B cell (primary cell): Measurements from ENCODE around the gene TCAP. TPM values are rescaled to one million over a fixed set of nuclear protein-coding genes. Genes with fewer than 3 reads are reported as not detected.

ENCODE experiments used
- ATAC-seq: fragments of 200-7000 bp; cut with Tn5 transposase; one replicate; pipeline ENCODE4 v1.10.0; 2021; ENCODE audit warnings: low read depth, mild to moderate bottlenecking, moderate number of reproducible peaks, moderate library complexity
- CTCF ChIA-PET: fragments of 350-600 bp; sonication (Branson Sonifier 250); formaldehyde crosslinking; loops from one replicate; lab custom pipeline; 2021; ENCODE audit warnings: antibody characterized with exemption, inconsistent platforms; lab: Charles Lee
- POLR2A ChIA-PET: fragments of 350-600 bp; sonication (Branson Sonifier 250); formaldehyde crosslinking; loops from one replicate; lab custom pipeline; 2021; ENCODE audit warnings: antibody characterized with exemption; lab: Charles Lee
- DNase-seq: peaks from one replicate; pipeline ENCODE4 v3.0.0; 2013
- H2AFZ ChIP-seq: 2 replicates; pipeline ENCODE4 v1.6.1; 2012; ENCODE audit warnings: mild to moderate bottlenecking, low read depth, low read length; ENCODE audit not compliant: insufficient read depth, poor library complexity, severe bottlenecking
- H3K27ac ChIP-seq, 2 donors: 1 replicate in 1 of 2; 2 replicates in 1 of 2; pipeline ENCODE4 v1.5.1; 2012 to 2013; ENCODE audit warnings: low read length in 2 of 2, mild to moderate bottlenecking in 2 of 2, moderate library complexity in 1 of 2
- H3K27me3 ChIP-seq, 4 experiments: fragments of 200-600 bp in 1 of 4; sonication (generic) in 1 of 4; replicated peaks in 1 of 4; 1 replicate in 2 of 4; 2 replicates in 2 of 4; pipeline versions ENCODE4 v1.6.1 to v1.7.0; 2013 to 2016; ENCODE audit warnings: low read length in 3 of 4, mild to moderate bottlenecking in 2 of 4, mixed read lengths in 1 of 4, moderate library complexity in 1 of 4; ENCODE audit not compliant: insufficient read depth in 4 of 4, control insufficient read depth in 3 of 4; ENCODE audit errors: control extremely low read depth in 1 of 4
- H3K36me3 ChIP-seq, 2 experiments: replicated peaks in 1 of 2; 1 replicate in 1 of 2; 2 replicates in 1 of 2; pipeline versions ENCODE4 v1.6.1 to v1.7.1; 2013; ENCODE audit warnings: low read length in 1 of 2; ENCODE audit not compliant: insufficient read depth in 2 of 2, control insufficient read depth in 1 of 2; ENCODE audit errors: control extremely low read depth in 1 of 2, extremely low read depth in 1 of 2
- H3K4me1 ChIP-seq, 2 donors: fragments of 200-600 bp in 1 of 2; sonication (generic) in 1 of 2; 1 replicate in 1 of 2; 2 replicates in 1 of 2; pipeline versions ENCODE4 v1.5.1 to v1.6.1; 2013 to 2017; ENCODE audit warnings: low read length in 2 of 2; ENCODE audit not compliant: control insufficient read depth in 2 of 2, insufficient read depth in 2 of 2
- H3K4me2 ChIP-seq: replicated peaks from 2 replicates; pipeline ENCODE3; 2012; ENCODE audit warnings: mild to moderate bottlenecking, low read depth, low read length; ENCODE audit not compliant: poor library complexity, severe bottlenecking
- H3K4me3 ChIP-seq, 5 experiments: fragments of 200-600 bp in 1 of 5; sonication (generic) in 1 of 5; 1 replicate in 3 of 5; 2 replicates in 2 of 5; pipeline versions ENCODE4 v1.5.1 to v1.7.0; 2011 to 2016; ENCODE audit warnings: low read length in 4 of 5, mild to moderate bottlenecking in 4 of 5, low read depth in 2 of 5, control low read depth in 1 of 5, moderate library complexity in 1 of 5; ENCODE audit not compliant: insufficient read depth in 1 of 5; ENCODE audit errors: control extremely low read depth in 1 of 5, extremely low read depth in 1 of 5
- H3K79me2 ChIP-seq: fragments of 200-600 bp; sonication (generic); one replicate; pipeline ENCODE4 v1.6.0; 2016; ENCODE audit warnings: low read length; ENCODE audit not compliant: control insufficient read depth, insufficient read depth
- H3K9ac ChIP-seq: fragments of 200-600 bp; sonication (generic); 2 replicates; pipeline ENCODE4 v1.6.1; 2017; ENCODE audit warnings: mild to moderate bottlenecking, low read length, moderate library complexity
- H3K9me3 ChIP-seq, 3 donors: one replicate each; pipeline versions ENCODE4 v1.6.1 to v1.7.1; 2013; ENCODE audit warnings: low read length in 2 of 3; ENCODE audit not compliant: control insufficient read depth in 2 of 3, insufficient read depth in 1 of 3; ENCODE audit errors: control extremely low read depth in 1 of 3
- H4K20me1 ChIP-seq: 2 replicates; pipeline ENCODE4 v1.6.0; 2012; ENCODE audit warnings: mild to moderate bottlenecking, low read length; ENCODE audit not compliant: insufficient read depth, control insufficient read depth, poor library complexity, severe bottlenecking
- H3K27ac Mint-ChIP-seq: one replicate; pipeline ENCODE4 v1.8.0; 2021; ENCODE audit warnings: mixed read lengths
- H3K27me3 Mint-ChIP-seq: one replicate; pipeline ENCODE4 v1.8.0; 2021; ENCODE audit warnings: mixed read lengths
- H3K4me1 Mint-ChIP-seq: one replicate; pipeline ENCODE4 v1.8.0; 2021; ENCODE audit warnings: mixed read lengths
- H3K4me3 Mint-ChIP-seq: one replicate; pipeline ENCODE4 v1.8.0; 2021; ENCODE audit warnings: mixed read lengths
- H3K9me3 Mint-ChIP-seq: one replicate; pipeline ENCODE4 v1.8.0; 2022; ENCODE audit warnings: mixed read lengths; ENCODE audit not compliant: insufficient read depth
- CTCF ChIP-seq: fragments of 200-600 bp; IDR thresholded peaks from one replicate; pipeline ENCODE4 v1.8.0; 2022; ENCODE audit warnings: antibody characterized with exemption, mild to moderate bottlenecking
- EZH2 ChIP-seq: IDR thresholded peaks from 2 replicates; pipeline ENCODE4 v1.6.1; 2012; ENCODE audit warnings: borderline replicate concordance, low read depth, mild to moderate bottlenecking, moderate library complexity, low read length; ENCODE audit not compliant: insufficient read depth, poor library complexity, severe bottlenecking
- WGBS: methylation state at CpG from one replicate; pipeline ENCODE4 v1.1.5; 2013; ENCODE audit warnings: missing lambda C conversion rate; ENCODE audit not compliant: insufficient coverage; 5-methylcytosine and 5-hydroxymethylcytosine counted together
- intact Hi-C: fragments of 100-400 bp; cut with micrococcal nuclease; formaldehyde crosslinking; loops from one replicate; pipeline ENCODE4 v1.10.0; 2022
- polyA plus RNA-seq: library from polyadenylated mRNA; depleted of rRNA; stranded (reverse); fragments of >200 nt; gene quantifications from 2 replicates; pipeline ENCODE4 v1.2.3, GENCODE V29; 2012
- total RNA-seq, 2 donors: library from RNA; stranded (reverse); fragments of 120-200 nt in 1 of 2; gene quantifications; 1 replicate in 1 of 2; 2 replicates in 1 of 2; pipeline versions ENCODE4 v1.2.3 to v1.2.4, GENCODE V29; 2013 to 2022

TCAP gene
- total and polyA plus RNA-seq, 2 donors (not counting 1 experiment from before 2014, with no cell fraction given), result 3.8 to 5.1 TPM

GRCh38 chr17:39700148-39700987 is 35.2 kb downstream of the TCAP start:
- H3K79me2 ChIP-seq, result no peaks in the 10 kb centered on the region
- WGBS, result 5% methylated on average over 51 of the region's 57 CpGs
- no peak overlapping the region for H3K27ac ChIP-seq
- peak overlapping the region; percentile 22 for H2AFZ ChIP-seq
- intact Hi-C loops, result no loop called here
- peak overlapping the region; percentile 58 for H3K4me2 ChIP-seq
- peak; percentile 24 for TF ChIP-seq EZH2
- TF ChIP-seq CTCF, result no peak
- peaks cover 0 to 4% (median 0%) of the 10 kb centered on the region in 3 donors for H3K9me3 ChIP-seq
- no peaks in the 10 kb centered on the region for H3K9me3 Mint-ChIP-seq
- H3K27ac Mint-ChIP-seq, result no peak overlapping the region
- peak overlapping the region in 1 of 5 experiments; percentile 9 for H3K4me3 ChIP-seq
- ChIA-PET POLR2A (interaction anchor here (0.6 kb wide), 1 partner anchor 43 kb away, joined by 4 read pairs; no protein-coding TSS in a partner anchor), CTCF (interaction anchor here (0.9 to 1.1 kb wide), 2 partner anchors 18 to 68 kb away, joined by 3 read pairs; no protein-coding TSS in a partner anchor)
- H3K36me3 ChIP-seq, result peaks cover 0 to 1% of the 10 kb centered on the region in 2 experiments
- no peak overlapping the region for H3K4me3 Mint-ChIP-seq
- peaks cover 0 to 33% (median 17%) of the 10 kb centered on the region in 4 experiments for H3K27me3 ChIP-seq
- H3K4me1 ChIP-seq, result peaks cover 6 to 17% of the 10 kb centered on the region in 2 donors
- H3K4me1 Mint-ChIP-seq, result peaks cover 11% of the 10 kb centered on the region
- DNase-seq, result no peak
- H3K9ac ChIP-seq, result peak overlapping the region; percentile 11
- H4K20me1 ChIP-seq, result no peaks in the 10 kb centered on the region
- ATAC-seq, result no peak
- peaks cover 33% of the 10 kb centered on the region for H3K27me3 Mint-ChIP-seq
